Gastroesophageal sphincter (tissue), 4 donors: ENCODE results near the gene PTPN13. TPM values are rescaled to one million over a fixed set of nuclear protein-coding genes. Genes with fewer than 3 reads are reported as not detected.

Experiments
- ATAC-seq: fragments of 150-250 bp; one replicate; pipeline ENCODE4 v1.9.1; 2016; ENCODE audit warnings: mild to moderate bottlenecking, moderate library complexity
- H3K27ac ChIP-seq, 4 donors: fragments of 200-600 bp; sonication (generic) in 3 of 4; 1 replicate in 3 of 4; 2 replicates in 1 of 4; pipeline ENCODE4 v1.5.1; 2016 to 2019
- H3K27me3 ChIP-seq: fragments of 200-600 bp; sonication (generic); one replicate; pipeline ENCODE4 v1.5.1; 2019
- H3K36me3 ChIP-seq, 2 donors: fragments of 200-600 bp; sonication (generic); one replicate each; pipeline ENCODE4 v1.5.1; 2019; ENCODE audit warnings: control low read depth in 1 of 2
- H3K4me1 ChIP-seq, 3 donors: fragments of 200-600 bp; sonication (generic); 1 replicate in 2 of 3; 2 replicates in 1 of 3; pipeline ENCODE4 v1.5.1; 2016 to 2019; ENCODE audit warnings: control low read depth in 2 of 3
- H3K4me3 ChIP-seq, 2 donors: fragments of 200-600 bp; sonication (generic); one replicate each; pipeline ENCODE4 v1.5.1; 2019; ENCODE audit warnings: mild to moderate bottlenecking in 1 of 2, moderate library complexity in 1 of 2
- H3K9me3 ChIP-seq, 3 donors: fragments of 200-600 bp; sonication (generic); one replicate each; pipeline ENCODE4 v1.5.1; 2017 to 2019; ENCODE audit warnings: control low read depth in 2 of 3
- EP300 ChIP-seq: sonication (generic); formaldehyde crosslinking; IDR thresholded peaks from one replicate; pipeline ENCODE4 v1.6.1; 2017; ENCODE audit warnings: antibody characterized with exemption, mild to moderate bottlenecking
- POLR2A ChIP-seq, 2 donors: fragments of 450-650 bp; IDR thresholded peaks; one replicate each; pipeline ENCODE4 v1.6.1; 2017; ENCODE audit warnings: antibody characterized with exemption in 2 of 2, mild to moderate bottlenecking in 2 of 2, moderate library complexity in 1 of 2
- POLR2AphosphoS5 ChIP-seq: sonication (generic); formaldehyde crosslinking; IDR thresholded peaks from one replicate; pipeline ENCODE4 v1.6.1; 2017; ENCODE audit warnings: antibody characterized with exemption
- WGBS, 2 donors: methylation state at CpG; one replicate each; pipeline ENCODE4 v1.1.5; 2018; ENCODE audit warnings: low coverage in 1 of 2; 5-methylcytosine and 5-hydroxymethylcytosine counted together
- total RNA-seq, 4 donors: library from RNA; depleted of rRNA; stranded (reverse); fragments of >200 nt; gene quantifications; one replicate each; pipeline ENCODE4 v1.1.0, GENCODE V29; 2016
- TF ChIP-seq, protein P1 (sequence below), 4 experiments: fragments of 200-600 bp in 2 of 4; fragments of 450-650 bp in 2 of 4; sonication (generic) in 1 of 4; IDR thresholded peaks; one replicate each; pipeline ENCODE4 v1.5.1; 2017 to 2019; ENCODE audit warnings: antibody characterized with exemption in 4 of 4, mild to moderate bottlenecking in 2 of 4, moderate library complexity in 2 of 4

Gene PTPN13
- total RNA-seq, 4 donors from 2014 or later = 12.8 to 22.7 (median 20.7) TPM

- no peaks in the 10 kb centered on the region for H3K4me1 ChIP-seq
- H3K36me3 ChIP-seq = no peaks in the 10 kb centered on the region
- no peak for ATAC-seq
- TF ChIP-seq, protein P1, sequence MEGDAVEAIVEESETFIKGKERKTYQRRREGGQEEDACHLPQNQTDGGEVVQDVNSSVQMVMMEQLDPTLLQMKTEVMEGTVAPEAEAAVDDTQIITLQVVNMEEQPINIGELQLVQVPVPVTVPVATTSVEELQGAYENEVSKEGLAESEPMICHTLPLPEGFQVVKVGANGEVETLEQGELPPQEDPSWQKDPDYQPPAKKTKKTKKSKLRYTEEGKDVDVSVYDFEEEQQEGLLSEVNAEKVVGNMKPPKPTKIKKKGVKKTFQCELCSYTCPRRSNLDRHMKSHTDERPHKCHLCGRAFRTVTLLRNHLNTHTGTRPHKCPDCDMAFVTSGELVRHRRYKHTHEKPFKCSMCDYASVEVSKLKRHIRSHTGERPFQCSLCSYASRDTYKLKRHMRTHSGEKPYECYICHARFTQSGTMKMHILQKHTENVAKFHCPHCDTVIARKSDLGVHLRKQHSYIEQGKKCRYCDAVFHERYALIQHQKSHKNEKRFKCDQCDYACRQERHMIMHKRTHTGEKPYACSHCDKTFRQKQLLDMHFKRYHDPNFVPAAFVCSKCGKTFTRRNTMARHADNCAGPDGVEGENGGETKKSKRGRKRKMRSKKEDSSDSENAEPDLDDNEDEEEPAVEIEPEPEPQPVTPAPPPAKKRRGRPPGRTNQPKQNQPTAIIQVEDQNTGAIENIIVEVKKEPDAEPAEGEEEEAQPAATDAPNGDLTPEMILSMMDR (IDR thresholded peaks at IDR 0.05) = no peak
- TF ChIP-seq EP300 = no peak
- no peak for TF ChIP-seq POLR2A (IDR thresholded peaks at IDR 0.05)
- no peak for TF ChIP-seq POLR2AphosphoS5
- H3K9me3 ChIP-seq = no peaks in the 10 kb centered on the region
- H3K27me3 ChIP-seq = no peaks in the 10 kb centered on the region
- no peak overlapping the region for H3K27ac ChIP-seq
- WGBS, 2 donors = 92 to 97% methylated on average over 3 to 5 of the region's 8 CpGs
- H3K4me3 ChIP-seq = no peak overlapping the region
Measured at GRCh38 chr4:86857341-86858052, 263.4 kb downstream of the PTPN13 start.

Other genes starting within 250 kb of the PTPN13 start
- gene MAPK10, start 234.3 kb upstream of the PTPN13 start, total RNA-seq = 10 to 100 TPM in 3 of 4 donors, 1 to 10 TPM in 1; 8.3 to 40.9 (median 23.3) TPM